ENCODE data around the gene THSD7B. TPM values are rescaled to one million over a fixed set of nuclear protein-coding genes. Genes with fewer than 3 reads are reported as not detected.
A peak's percentile ranks its signal among the peaks of the same experiment; 100 is the strongest.

Gene THSD7B
- polyA plus RNA-seq, 5 donors, result 1.9 to 4.8 (median 3.1) TPM

- DNase-seq, result no peak
Measured at GRCh38 chr2:137154946-137155345, 389.6 kb downstream of the THSD7B start.

DNA sequence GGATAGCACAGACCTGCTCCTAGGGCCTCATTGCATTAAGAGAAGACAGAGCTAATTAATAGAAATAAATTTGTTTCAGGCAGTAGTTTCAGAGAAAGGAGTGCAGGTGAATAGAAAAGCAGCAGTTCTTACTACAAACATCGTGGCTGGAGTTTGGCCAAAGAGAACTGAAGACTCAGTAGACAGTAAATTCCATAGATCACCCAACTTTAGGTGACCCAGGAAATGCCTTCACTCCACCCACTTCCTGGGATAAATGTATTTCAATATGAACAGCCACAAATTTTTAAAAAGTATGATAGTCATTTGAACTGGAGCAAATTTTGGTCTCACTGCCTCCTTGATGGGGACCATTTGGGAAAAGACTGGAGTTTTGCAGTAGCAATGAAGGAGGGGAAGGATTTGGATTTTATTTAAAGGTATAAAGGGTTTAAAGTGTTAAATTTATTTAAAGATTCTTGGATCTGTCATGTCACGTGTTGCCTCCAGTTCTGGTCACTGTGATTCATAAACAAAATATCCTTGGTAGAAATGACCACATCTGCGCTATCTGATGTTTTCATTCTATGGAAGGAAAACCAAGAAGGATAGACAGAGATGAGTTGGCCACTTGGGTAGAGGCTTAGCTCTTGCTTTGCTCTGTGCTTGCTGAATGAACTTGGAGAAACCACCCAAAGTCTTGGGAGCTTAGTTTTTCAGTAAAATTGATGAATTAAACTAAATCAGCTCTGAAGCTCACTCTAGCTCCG lies 390.2 kb downstream of the THSD7B start:
- DNase-seq, result no peak

DNA sequence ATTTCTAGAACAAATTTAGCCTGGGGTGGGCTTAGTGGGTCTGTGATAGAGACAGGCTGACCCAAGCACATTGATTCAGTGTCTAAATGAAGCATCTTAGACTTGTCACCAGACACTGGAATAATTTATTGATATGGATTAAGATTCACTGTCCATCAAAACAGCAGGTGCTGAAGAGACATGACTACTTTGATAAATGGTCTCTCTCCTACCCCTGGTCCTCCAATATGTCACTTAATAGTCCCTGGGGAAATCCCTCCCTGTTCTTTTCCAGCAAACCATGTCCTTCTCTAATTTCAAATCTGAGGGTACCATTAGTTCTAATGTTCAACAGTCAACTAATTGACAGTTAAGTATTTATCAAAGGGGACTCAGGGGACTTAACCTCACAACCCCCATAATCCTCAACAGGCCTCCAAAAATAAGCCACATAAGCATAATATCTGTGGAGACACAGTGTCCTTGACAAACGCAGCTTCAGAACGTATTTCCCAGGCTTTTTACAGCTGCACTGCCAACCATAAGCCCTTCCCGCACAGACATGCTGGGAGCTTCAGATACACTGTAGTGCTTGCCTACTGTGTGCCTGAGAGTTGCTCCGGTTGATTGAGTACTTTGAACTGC lies 391.0 kb downstream of the THSD7B start:
- no peak for DNase-seq

GRCh38 chr2:137157851-137158250 lies 392.5 kb downstream of the THSD7B start:
- no peak for DNase-seq

DNA sequence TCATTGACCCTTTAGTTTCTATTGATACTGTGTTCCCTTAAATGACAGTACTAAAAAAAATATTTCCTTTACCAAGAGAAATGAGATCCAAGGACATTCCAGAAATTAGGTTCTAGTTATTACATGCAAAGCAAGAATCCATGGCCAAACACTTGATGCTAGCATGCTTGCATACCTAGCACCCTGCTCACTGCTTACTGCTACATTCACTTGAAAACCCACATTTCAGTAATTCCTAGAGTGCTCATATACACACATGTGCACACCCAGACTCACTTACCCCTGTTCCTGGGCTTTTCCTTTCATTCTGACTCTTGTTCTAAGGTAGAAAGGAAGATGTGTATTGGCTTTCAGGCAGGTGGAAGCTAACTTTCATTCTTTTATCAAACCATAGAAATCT lies 395.9 kb downstream of the THSD7B start:
- no peak for DNase-seq

GRCh38 chr2:137165968-137166367 lies 400.6 kb downstream of the THSD7B start:
- DNase-seq, result no peak

DNA sequence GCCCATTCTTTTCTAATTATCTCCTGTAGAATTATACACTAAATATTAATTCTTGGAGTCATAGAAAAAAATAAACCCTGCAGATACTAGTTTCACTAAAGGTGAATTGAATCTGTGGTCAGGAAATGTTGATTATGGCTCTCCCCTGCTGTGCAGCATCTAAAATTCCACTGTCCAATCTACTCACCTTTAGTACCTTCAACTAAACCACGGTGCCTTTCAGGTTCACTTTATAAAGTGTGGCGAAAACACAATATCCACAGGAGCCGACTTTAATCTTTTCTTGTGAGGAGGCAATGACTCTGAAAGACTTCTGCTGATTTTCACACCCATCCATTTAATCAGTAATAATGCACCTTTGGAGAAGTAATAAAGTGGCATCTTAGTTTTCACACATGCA lies 402.3 kb downstream of the THSD7B start:
- DNase-seq, result no peak

- DNase-seq, result no peak
Measured at GRCh38 chr2:137168552-137168951, 403.2 kb downstream of the THSD7B start.

- no peak for DNase-seq
Measured at GRCh38 chr2:137172162-137172561, 406.8 kb downstream of the THSD7B start.

- no peak for DNase-seq
Measured at GRCh38 chr2:137173463-137173862, 408.1 kb downstream of the THSD7B start.

GRCh38 chr2:137175246-137175645 lies 409.9 kb downstream of the THSD7B start:
- peak in 1 of 2 donors; percentile 6 for DNase-seq

- DNase-seq, result no peak
Measured at GRCh38 chr2:137178951-137179377, 413.6 kb downstream of the THSD7B start.

GRCh38 chr2:137179542-137179941 lies 414.2 kb downstream of the THSD7B start:
- no peak for DNase-seq

- DNase-seq, result no peak
Measured at GRCh38 chr2:137180012-137180411, 414.7 kb downstream of the THSD7B start.

DNA sequence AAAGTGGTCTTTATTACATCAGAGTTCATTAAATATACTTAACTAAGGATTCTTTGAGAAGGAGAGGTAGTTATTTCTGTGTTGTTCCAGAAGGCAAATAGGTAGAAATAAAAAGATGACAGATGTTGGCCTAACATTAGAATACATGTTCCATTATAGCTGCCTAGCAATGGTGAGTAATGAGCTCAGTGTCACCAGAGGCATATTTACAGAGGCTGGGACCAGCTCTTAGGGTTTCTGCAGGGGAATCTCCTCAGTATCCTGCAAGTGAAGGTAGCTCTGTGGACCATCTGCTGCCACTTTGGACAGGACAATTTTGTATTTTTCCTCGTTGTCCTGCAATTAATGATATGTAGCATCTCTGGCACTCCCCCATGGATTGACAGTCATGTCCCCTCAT lies 416.0 kb downstream of the THSD7B start:
- DNase-seq, result no peak

DNA sequence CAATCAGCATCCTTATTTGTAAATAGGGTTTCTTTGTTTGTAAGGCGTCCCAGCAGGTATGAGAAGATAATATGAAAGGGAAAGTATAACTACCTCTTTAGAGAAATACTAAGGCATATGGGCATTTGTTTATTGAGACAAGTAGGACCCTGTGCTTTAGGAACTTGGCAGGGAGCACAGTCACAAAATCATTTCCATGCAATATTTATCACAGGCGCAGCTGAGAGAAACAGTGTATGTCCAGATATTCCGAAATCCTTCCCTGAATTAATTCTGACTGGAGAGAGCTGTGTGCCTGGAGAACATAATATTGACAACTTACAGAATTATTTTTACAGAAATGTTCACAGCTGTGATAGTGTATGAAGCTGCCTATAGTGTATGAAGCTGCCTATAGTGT lies 416.7 kb downstream of the THSD7B start:
- DNase-seq, result no peak

DNA sequence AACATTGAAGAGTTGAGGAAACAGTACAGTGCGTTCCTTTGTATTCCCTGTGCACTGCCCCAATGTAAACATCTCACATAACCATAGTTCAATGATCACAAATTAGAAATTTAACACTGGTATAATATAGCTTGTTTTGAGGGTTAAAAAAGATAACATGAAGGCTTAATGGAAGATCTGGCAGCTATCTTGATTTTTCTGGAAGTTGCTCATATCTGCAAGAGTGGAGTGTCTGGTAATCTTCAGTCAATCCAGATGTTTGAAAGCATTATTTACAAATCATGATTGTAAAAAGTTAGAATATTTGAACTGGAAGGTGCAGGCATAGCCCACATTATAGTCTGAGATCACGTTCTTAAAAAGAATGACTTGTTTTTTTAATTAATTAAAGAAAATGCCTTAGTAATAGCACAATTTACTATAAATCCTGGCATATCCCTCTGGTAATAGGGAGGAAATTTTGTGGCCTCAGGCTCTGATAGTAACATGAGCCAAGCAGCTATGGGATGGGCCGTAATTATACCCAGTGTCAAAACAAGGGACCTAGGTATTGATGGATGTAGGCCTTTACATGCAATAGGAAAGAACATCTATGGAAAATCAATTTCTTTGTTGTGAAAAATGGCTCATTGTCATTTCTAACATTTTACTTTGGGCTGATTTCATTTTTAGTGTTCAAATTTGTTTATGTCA lies 418.0 kb downstream of the THSD7B start:
- DNase-seq, result no peak

GRCh38 chr2:137185378-137186078 lies 420.2 kb downstream of the THSD7B start:
- DNase-seq, result no peak

DNA sequence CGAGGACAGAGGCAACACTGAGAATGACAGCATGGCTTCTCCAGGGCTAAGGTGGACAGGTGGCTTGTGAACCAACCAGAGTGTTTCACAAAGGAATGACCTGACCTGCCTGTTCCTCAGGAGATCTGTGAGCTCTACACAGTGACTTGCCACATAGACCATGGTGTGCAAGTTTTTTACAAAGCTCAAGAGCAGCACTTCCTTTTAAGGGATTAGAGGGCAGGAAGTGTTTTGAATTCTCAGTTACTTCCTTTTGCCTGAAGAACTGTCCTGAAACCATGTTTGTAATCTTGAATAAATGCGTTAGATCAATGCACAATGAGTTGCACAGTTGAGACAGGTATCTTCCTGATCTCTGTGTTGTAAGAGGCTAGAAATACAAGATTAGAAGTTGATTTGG lies 421.9 kb downstream of the THSD7B start:
- no peak for DNase-seq

DNA sequence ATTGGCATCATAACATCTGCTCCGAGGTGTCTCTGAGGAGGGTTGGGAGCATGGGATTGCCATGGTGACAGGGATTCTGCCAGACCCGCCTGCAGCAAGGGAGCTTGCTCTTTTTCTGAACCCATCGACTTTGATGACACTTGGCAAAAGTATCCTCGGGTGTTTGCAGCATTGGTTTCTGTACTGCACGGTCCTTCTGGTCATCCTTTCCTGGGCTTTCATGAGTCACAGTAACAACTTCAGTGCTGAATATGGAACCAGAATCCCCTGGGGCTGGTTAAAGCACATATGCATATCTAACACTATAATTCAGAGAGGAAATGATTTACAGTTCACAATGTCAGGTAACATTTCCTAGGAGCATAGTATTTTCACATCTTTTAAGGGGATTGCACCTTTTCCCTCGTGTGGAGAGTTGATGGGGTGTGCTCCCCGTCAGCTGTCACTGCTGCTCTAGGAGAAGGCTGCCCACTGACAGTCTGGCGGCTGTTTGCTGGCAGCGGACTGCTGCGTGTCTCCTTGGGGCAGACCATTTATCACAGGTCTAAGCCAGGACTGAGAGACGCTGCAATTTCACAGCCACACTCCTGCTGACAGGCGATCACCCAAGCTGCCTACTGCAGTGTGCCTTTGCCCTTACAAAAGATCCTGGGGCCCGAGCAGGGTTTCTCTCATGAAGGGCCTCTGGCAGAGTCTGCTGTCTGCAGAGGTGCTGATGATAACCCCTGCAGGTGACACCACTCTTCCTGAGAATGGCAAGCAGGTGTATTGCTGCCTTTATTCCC lies 425.3 kb downstream of the THSD7B start:
- no peak for DNase-seq
